Measurements from ENCODE around the gene EML6. TPM values are rescaled to one million over a fixed set of nuclear protein-coding genes. Genes with fewer than 3 reads are reported as not detected.

The EML6 gene
- 1 to 10 TPM; 1.0 to 1.4 TPM for total RNA-seq

DNA sequence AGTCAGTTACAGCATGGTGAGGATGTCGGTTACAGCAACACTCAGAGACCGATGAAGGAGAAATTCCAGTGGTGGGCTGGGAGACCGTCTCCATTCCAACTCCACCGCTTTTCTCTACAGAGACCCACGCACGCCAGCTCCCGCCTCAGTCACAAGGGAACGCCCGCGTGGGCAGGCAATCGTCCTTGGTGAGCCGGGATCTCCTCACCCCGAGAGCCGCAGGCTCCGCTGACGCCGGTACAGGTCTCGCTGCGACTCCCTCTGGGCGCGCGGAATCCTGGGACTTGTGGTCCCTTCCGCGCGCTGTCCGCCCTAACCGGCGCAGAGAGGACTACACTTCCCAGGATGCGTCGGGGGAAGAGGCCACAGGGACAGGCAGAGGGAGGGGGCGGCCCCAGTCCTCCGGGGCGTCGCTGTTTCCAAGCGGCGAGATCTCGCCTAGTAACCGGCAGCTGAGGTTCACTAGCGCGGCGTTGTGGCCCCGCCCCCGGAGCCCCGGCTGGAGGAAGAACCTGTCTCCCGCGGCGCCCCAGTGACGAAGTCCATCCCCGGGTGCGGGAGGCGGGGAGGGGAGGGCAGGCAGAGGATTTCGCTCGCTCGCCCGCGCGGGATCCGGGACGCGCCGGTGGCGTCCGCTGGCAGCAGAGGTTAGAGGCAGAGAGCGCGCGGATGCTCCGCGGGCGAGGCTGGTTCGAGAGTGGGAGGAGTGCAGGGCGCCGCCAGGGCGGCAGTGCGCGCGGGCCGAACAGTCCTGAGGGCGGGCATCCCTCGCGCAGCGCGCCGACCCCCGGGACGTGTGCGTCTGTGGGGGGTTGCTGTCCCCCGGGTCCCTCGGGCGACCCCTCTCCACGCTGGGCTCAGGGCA, at the start of gene EML6:
Gene EML6 (plus strand): TSS at position 532 of the 865 bp plus-strand sequence. CDS start 1,400 bp downstream, outside the sequence.
- ATAC-seq (replicated peaks): peak; percentile 98
- Mint-ChIP-seq H3K4me1 (peaks cover 8% of the 10 kb centered on the region), H3K9me3 (no peaks in the 10 kb centered on the region), H3K27ac (peak within 1 kb of the TSS; percentile 72), H3K27me3 (peaks cover 38% of the 10 kb centered on the region), H3K36me3 (ENCODE audit: low read depth) (no peaks in the 10 kb centered on the region), H3K4me3 (peak within 1 kb of the TSS; percentile 100)

DNA sequence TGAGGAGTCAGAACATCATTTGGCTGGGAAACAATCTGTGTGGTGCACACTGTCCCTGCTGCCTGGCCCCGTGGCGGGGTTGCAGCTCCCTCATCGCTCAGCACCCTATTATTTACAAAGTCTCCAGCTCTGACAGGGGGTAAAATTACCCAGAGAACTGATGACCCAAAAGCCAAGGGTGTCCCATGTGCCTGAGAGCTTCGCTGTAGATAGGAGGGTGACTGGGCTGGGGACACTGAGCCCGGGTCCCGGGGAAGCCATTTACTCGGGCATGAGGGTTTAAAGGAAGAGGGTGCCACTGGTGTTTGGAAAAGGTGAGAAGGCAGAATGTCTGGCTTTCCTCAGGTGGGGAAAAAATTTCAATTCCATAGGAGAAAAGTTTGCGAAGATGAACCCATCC, 48.2 kb upstream of the EML6 start:
- Mint-ChIP-seq H3K4me3 (no peak overlapping the region), H3K27me3 (peaks cover 23% of the 10 kb centered on the region), H3K4me1 (peaks cover 6% of the 10 kb centered on the region), H3K36me3 (ENCODE audit: low read depth) (peaks cover 14% of the 10 kb centered on the region), H3K27ac (no peak overlapping the region), H3K9me3 (no peaks in the 10 kb centered on the region)
- ATAC-seq (replicated peaks): no peak

DNA sequence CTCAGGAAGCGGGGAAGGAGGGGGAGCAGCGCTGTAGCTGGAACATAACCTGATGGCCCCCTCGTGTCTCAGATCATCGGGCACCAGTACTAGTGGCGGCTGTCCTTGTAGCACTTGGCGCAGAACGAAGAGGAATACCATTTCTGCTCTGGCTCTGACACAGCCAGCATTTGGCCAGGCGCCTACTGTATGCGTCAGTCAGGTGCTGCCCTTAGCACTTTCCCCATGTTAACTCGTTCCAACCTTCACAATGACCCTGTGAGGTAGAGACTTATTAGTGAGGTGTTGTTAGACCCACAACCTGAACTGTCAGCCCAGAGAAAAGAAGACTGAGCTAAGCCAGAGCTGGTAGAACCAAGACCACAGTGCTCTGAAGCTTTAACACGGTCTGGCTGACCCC, 47.7 kb upstream of the EML6 start:
- H3K9me3 Mint-ChIP-seq: no peaks in the 10 kb centered on the region
- H3K27me3 Mint-ChIP-seq: peaks cover 25% of the 10 kb centered on the region
- H3K4me3 Mint-ChIP-seq: no peak overlapping the region
- H3K27ac Mint-ChIP-seq: no peak overlapping the region
- peaks cover 9% of the 10 kb centered on the region for H3K4me1 Mint-ChIP-seq
- peaks cover 12% of the 10 kb centered on the region for H3K36me3 Mint-ChIP-seq (ENCODE audit: low read depth)
- no peak for ATAC-seq (replicated peaks)

DNA sequence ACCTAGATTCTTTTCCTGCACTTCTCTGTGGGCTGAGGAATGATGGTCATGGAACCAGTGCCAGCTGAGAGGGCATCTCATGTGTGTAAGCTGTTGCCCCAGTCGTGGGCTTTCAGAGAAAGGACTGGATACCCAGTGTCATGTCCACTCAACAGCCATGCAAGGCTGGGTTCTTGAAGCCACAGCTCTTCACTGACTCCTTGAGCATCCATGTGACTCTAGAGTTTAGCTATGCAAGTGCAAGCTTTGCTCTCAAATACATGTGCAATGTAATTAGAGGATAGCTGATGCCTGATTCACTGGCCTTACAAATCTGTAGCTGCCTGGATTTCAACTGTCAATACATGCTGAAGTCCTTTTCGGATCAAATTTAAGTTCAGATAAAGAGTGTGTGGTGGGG, 46.8 kb upstream of the EML6 start:
- H3K4me1 Mint-ChIP-seq: peaks cover 16% of the 10 kb centered on the region

DNA sequence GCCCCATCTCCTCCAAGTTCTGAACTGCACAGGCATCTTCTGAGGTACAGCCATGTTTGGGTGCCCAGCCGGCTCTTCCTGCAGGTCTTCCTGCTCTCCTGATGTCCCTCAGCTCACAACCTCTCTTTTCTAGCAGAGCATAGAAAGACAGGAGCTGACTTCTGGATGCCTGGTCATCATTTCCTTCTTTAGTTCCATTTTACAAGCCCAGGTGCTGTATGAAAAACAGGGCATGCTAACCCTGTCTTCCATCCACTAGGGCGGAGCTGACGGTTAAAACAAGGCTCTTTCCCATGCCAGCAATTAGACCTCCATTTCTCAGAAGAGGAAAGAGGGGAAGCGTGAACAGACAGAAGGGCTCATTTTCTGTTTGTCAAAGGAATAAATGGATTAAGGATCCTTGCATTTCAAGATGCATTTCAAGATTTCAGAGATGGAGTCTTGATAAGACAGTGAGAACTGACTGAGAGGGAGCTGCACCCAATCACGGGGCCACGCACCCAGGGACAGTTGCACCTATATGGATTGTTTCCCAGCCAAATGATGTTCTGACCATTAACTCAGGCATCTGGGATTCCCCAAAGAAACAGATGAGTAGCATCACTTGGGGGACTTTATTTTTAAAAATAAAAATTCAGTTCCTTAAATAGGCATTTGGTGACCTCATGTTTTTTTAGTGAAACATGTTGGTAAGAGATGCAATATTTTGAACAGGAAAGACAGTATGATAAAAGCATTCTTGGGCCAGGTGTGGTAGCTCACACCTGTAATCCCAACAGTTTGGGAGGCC, 45.8 kb upstream of the EML6 start:
- Mint-ChIP-seq H3K4me1 (peaks cover 16% of the 10 kb centered on the region), H3K27ac (no peak overlapping the region), H3K27me3 (peaks cover 25% of the 10 kb centered on the region), H3K4me3 (no peak overlapping the region), H3K36me3 (ENCODE audit: low read depth) (peaks cover 5% of the 10 kb centered on the region), H3K9me3 (no peaks in the 10 kb centered on the region)
- ATAC-seq (replicated peaks): no peak

More for the DNA sequence above, 46.8 kb upstream of the EML6 start:
- H3K36me3 Mint-ChIP-seq (ENCODE audit: low read depth): peaks cover 5% of the 10 kb centered on the region
- H3K4me3 Mint-ChIP-seq: no peak overlapping the region
- H3K27ac Mint-ChIP-seq: no peak overlapping the region
- no peaks in the 10 kb centered on the region for H3K9me3 Mint-ChIP-seq
- H3K27me3 Mint-ChIP-seq: peaks cover 25% of the 10 kb centered on the region
- ATAC-seq (replicated peaks): no peak

DNA sequence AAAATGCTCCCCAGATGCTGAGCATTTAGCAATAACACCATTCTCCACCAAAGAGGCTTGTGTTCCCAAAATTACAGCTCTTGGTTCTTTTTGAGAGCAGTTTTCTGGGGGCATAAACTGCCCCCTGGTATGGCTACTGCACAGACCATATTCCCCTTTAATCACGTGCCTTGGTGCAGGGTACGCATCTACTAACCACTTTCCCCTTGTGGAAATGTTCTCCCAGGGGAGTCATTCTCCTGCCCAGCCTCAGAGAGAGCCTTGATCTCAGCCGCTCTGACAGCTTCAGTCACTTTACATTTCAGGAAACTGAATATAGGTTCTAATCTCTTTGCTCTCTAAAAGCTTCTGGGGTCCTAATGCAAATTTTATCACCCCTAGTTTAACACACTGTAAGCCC, 44.7 kb upstream of the EML6 start:
- Mint-ChIP-seq H3K4me1 (peaks cover 14% of the 10 kb centered on the region), H3K27me3 (peaks cover 25% of the 10 kb centered on the region), H3K4me3 (no peak overlapping the region), H3K27ac (no peak overlapping the region), H3K36me3 (ENCODE audit: low read depth) (peaks cover 5% of the 10 kb centered on the region), H3K9me3 (no peaks in the 10 kb centered on the region)
- ATAC-seq (replicated peaks): no peak

DNA sequence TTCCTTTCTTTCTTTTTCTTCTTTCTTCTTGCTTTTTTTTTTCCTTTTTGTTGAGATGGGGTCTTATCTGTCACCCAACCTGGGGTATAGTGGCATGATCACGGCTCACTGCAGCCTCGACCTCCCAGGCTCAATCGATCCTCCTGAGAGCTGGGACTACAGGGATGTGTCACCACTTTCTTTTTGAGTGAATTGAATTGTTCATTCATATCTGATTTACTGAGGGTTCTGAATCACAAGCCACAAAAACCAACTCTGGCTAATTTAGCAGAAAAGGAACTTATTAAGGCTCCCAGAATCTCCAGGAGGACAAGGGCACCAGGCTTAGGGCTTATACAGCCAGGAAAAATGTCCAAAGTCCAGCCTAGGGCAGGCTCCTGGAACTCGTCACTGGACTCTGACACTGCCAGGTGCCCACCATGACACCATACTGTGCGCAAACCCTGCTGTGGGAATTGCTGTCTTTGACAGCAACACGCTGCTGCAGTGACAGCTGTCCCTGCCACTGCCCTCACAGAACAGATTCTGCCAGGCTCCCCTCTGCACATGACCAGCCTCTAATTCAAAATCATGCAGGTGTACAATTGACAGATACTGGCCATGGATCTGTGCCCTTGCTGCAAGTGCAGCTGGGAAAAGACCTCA, 42.9 kb upstream of the EML6 start:
- H3K27ac Mint-ChIP-seq: peak overlapping the region; percentile 77
- peaks cover 35% of the 10 kb centered on the region for H3K27me3 Mint-ChIP-seq
- peak; percentile 96 for ATAC-seq (replicated peaks)
- peak overlapping the region; percentile 70 for H3K4me3 Mint-ChIP-seq
- peaks cover 14% of the 10 kb centered on the region for H3K4me1 Mint-ChIP-seq
- peaks cover 5% of the 10 kb centered on the region for H3K36me3 Mint-ChIP-seq (ENCODE audit: low read depth)
- H3K9me3 Mint-ChIP-seq: no peaks in the 10 kb centered on the region

DNA sequence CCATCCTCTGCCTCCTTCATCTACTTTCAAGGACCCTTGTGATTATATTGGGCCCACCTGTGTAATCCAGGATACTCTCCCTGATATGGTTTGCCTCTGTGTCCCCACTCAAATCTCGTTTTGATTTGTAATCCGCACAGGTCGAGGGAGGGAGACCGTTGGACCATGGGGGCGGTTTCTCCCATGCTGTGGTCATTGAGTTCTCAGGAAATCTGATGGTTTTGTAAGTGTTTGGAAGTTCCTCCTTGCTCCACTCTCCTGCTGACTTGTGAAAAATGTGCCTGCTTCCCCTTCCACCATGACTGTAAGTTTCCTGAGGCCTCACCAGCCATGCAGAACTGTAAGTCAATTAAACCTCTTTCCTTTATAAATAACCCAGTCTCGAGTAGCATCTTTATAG, 42.0 kb upstream of the EML6 start:
- H3K4me1 Mint-ChIP-seq: peaks cover 14% of the 10 kb centered on the region
- no peaks in the 10 kb centered on the region for H3K9me3 Mint-ChIP-seq
- peaks cover 5% of the 10 kb centered on the region for H3K36me3 Mint-ChIP-seq (ENCODE audit: low read depth)
- H3K4me3 Mint-ChIP-seq: peak overlapping the region; percentile 70
- peaks cover 32% of the 10 kb centered on the region for H3K27me3 Mint-ChIP-seq
- no peak overlapping the region for H3K27ac Mint-ChIP-seq
- no peak for ATAC-seq (replicated peaks)

DNA sequence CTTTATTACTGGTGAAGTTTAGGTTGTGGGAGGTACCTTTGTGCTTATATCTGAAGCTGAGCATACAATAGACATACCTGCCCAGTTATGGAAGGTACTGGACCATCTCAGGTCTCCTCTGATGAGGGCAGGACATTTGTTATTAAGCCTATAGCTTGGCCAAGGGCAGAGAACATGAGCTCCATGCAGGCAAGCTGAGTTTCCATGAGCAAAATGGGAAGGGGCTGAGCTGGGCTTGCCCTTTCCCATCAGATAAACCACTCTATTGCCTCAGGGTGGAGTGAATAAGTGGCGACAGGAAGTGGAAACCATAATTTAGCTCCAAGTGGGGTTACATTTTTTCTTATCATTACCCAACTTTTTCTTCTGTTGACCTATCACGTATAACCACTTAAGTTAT, 39.9 kb upstream of the EML6 start:
- Mint-ChIP-seq H3K27me3 (peaks cover 22% of the 10 kb centered on the region), H3K36me3 (ENCODE audit: low read depth) (peaks cover 5% of the 10 kb centered on the region), H3K4me1 (peaks cover 14% of the 10 kb centered on the region), H3K4me3 (no peak overlapping the region), H3K27ac (no peak overlapping the region), H3K9me3 (no peaks in the 10 kb centered on the region)
- no peak for ATAC-seq (replicated peaks)

DNA sequence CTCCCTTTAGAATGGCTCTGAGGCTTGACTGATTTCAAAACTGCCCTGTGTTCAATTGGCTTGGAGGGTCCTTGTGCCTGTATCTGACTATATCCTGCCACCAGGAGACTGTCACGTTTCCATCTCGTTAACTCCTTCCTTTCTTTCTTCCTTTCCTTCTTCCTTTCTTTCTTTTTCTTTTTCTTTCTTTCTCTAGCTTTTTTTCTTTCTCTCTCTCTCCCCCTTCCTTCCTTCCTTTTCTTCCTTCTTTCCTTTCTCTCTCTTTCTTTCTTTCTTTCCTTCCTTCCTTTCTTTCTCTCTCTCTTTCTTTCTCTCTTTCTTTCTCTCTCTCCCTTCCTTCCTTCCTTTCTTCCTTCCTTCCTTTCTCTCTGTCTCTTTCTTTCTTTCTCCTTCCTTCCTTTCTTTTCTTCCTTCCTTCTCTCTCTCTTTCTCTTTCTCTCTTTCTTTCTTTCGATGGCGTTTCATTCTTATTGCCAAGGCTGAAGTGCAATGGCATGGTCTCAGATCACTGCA, 38.1 kb upstream of the EML6 start:
- Mint-ChIP-seq H3K9me3 (no peaks in the 10 kb centered on the region), H3K4me1 (peaks cover 11% of the 10 kb centered on the region), H3K27ac (no peak overlapping the region), H3K36me3 (ENCODE audit: low read depth) (peaks cover 2% of the 10 kb centered on the region), H3K4me3 (no peak overlapping the region), H3K27me3 (peaks cover 25% of the 10 kb centered on the region)
- ATAC-seq (replicated peaks): no peak

DNA sequence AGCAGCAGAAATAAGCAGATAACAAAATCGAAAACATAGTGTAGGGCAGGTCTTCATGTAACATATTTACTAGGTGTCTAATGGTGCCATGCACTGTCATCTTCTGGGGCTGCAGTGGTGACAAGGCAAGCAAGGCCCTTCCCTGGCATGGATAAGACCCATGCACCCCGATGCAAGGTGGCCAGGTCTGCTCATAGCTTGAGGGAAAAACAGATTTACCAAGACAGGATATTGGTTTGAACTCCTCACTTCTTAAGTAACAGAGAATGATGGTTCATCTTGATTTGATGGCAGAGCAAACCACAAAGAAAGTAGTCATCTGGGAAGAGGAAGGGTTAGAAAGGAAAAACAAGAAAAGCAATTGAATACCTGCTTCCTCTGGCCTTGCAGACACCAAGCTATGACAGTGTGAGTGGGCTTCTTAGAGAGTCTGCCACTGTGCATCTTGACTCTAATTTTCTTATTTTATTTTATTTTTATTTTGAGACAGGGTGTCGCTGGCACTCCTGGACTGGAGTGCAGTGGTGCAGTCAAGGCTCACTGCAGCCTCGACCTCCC, 35.8 kb upstream of the EML6 start:
- Mint-ChIP-seq H3K27me3 (peaks cover 25% of the 10 kb centered on the region), H3K4me1 (no peaks in the 10 kb centered on the region), H3K4me3 (no peak overlapping the region), H3K27ac (no peak overlapping the region), H3K9me3 (no peaks in the 10 kb centered on the region), H3K36me3 (ENCODE audit: low read depth) (no peaks in the 10 kb centered on the region)
- ATAC-seq (replicated peaks): peak; percentile 70

DNA sequence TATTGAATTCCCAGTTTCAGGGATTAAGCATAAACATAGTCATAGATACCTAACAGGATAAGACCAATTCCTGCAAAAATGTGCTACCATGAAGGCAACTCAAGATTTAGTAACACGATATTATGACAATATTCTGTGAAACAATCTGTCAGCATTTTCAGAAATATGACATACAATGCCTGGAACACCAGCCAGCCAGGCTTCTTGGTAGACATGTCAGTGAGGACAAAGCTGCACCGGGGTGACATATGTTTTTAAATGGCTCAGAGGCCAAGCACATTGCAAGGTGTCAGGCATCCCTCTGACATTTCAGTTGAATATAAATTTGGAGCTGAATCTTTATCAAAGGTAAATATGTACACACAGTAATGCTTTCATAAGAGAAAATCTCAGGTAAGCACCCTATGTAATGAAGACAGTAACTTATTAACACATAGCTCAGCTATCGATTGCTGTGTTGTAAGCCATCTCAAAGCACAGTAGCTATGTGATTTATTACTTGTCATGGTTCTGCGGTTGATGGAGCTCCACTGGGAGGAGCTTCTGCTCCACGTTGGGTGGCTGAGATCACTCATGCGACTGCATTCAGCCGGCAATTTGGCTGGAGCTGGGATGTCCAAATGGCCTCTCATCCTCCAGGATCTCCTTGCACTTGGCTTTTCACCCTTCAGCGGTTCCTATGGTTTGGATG, 31.9 kb upstream of the EML6 start:
- no peak for ATAC-seq (replicated peaks)
- H3K27me3 Mint-ChIP-seq: peaks cover 17% of the 10 kb centered on the region
- H3K27ac Mint-ChIP-seq: no peak overlapping the region
- H3K4me1 Mint-ChIP-seq: no peaks in the 10 kb centered on the region
- H3K36me3 Mint-ChIP-seq (ENCODE audit: low read depth): no peaks in the 10 kb centered on the region
- H3K9me3 Mint-ChIP-seq: no peaks in the 10 kb centered on the region
- H3K4me3 Mint-ChIP-seq: no peak overlapping the region

DNA sequence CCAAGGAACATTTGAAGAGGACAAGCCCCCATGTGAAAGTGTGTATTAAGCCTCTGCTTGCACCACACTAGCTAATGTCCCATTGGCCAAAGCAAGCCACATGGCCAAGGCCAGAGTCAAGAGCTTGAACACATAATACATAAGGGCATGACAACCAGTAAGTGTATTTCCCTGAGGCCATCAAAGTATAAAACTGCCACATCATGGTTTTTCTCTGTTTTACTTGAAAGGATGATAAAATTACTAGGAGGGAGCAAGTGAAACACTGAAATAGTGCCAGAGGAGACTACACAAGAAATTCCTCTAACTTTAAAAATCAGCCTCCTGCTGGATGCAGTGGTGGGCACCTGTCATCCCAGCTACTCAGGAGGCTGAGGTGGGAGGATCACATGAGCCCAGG, 30.9 kb upstream of the EML6 start:
- Mint-ChIP-seq H3K27ac (no peak overlapping the region), H3K27me3 (peaks cover 14% of the 10 kb centered on the region), H3K4me1 (no peaks in the 10 kb centered on the region), H3K9me3 (no peaks in the 10 kb centered on the region), H3K4me3 (no peak overlapping the region), H3K36me3 (ENCODE audit: low read depth) (no peaks in the 10 kb centered on the region)
- no peak for ATAC-seq (replicated peaks)

DNA sequence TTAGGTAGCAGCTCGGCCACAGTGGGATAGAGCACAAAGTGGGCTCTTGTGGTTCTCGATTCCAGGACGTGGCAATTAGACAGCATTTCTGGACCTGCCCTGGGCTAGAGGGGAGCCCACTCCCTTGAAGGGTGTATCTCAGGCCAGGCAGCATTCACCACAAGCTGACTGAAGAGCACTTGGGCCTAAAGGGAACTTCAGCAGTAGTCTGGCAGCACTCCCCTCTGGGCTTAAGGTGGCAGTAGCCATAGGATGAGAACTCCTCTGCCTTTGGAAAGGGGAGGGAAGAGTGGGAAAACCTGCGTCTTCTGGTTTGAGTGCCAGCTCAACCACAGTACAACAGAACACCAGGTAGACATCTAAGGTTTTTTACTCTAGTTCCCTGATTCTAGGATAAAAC, 28.1 kb upstream of the EML6 start:
- H3K4me1 Mint-ChIP-seq: no peaks in the 10 kb centered on the region
- H3K9me3 Mint-ChIP-seq: no peaks in the 10 kb centered on the region
- H3K27me3 Mint-ChIP-seq: peaks cover 8% of the 10 kb centered on the region
- no peak overlapping the region for H3K4me3 Mint-ChIP-seq
- no peak for ATAC-seq (replicated peaks)
- H3K27ac Mint-ChIP-seq: no peak overlapping the region
- no peaks in the 10 kb centered on the region for H3K36me3 Mint-ChIP-seq (ENCODE audit: low read depth)
